Stimulated activated CD8-positive, alpha-beta memory T cell treated with anti-CD3 and anti-CD28 coated beads, Interleukin-12 subunit alpha, Interleukin-12 subunit beta, amount 100 ng/mL, for 1 hour (primary cell): ENCODE data around the gene SSPN.

Experiments used
- DNase-seq: peaks from one replicate; pipeline ENCODE4 v3.0.0-alpha.2; 2020; ENCODE audit warnings: low read depth

Gene SSPN

DNA sequence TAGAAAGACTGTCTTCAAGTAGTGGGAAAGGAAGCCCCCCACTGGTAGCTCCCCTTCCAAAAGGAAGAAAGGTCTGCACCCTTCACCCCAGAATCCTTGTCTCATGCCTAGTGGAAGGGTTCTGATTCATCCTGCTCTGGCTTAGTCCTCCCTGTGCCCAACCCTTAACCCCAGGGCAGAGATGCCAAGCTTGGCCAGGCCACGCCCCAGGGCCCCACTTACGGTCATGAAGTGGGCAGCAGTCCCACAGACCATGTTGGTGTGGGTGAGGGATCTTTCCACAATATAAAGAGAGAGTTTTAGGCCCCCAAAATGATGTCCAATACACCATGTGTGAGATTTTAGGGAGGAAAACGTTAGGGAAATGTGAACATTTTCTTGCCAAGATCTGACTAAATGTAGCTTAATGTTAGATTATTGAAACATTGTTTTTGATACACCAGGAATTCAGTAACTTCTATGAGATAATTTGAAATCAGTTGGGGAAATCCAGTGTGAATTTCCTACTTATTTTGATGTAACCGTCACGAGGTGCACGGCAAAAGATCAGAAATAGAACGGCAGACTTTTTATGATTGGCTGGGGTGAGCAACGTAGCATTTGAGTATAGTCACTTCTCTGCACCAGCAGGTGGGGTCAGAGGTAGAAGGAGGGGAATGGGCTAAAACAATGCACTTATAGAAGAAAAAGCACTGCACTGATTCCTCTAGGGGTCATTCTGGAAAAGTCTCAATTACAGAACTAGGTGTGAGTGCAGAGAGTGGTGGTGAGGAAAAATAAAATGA lies 8.2 kb upstream of the SSPN start:
- no peak for DNase-seq

DNA sequence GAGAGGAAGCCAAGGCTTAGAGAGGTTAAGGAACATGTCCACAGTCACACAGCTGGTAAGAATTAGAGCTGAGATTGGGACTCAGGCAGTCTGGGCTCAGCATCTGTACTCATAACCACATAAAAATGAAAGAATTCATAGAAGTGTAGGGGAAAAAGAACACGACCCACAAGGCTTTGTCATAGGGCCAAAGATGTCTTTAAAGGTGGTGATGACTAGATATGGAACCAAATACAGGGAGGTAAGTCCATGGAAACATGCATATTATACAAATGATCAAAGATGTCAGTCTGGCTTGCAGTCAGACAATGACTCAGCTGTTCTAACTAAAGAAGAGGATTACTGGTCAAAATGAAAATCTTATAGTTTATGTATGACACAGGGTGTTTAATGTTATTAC lies 7.2 kb upstream of the SSPN start:
- no peak for DNase-seq

DNA sequence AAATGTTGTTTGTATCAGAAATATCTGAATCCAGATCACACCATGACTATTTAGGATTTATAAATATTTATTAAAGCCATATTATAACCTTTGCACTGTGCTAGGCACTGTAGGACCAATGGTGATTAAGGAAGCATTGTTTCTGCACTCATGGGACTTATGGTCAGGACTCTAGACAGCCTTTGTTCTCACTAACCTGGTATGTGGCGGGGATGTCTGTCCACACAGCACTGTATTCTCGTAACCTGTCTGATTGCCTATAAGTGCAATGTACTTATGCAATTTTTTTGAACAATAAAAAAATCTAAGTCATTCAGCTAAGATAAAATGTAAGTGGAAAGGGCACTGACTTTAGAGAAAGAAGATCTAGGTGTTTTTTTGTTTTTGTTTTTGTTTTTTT lies 6.7 kb upstream of the SSPN start:
- DNase-seq: no peak

DNA sequence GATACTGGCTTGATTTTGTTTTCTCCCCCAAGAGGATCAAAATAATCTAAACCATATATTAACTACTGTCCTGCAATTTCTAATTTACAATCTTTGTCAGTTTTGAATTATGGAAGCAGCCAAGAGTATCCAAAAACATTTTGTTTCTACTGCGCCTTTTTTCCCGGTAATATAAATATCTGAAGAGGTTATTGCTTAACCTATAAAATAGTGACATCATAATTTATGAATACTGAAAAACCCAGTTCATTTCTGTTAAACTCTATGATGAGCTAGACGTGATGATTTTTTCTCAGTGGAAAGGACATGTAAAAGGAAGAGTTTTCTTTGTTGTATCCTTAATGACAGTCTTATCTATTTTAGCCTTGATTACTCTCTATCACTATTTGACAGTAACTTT lies 3.2 kb upstream of the SSPN start:
- DNase-seq: no peak

DNA sequence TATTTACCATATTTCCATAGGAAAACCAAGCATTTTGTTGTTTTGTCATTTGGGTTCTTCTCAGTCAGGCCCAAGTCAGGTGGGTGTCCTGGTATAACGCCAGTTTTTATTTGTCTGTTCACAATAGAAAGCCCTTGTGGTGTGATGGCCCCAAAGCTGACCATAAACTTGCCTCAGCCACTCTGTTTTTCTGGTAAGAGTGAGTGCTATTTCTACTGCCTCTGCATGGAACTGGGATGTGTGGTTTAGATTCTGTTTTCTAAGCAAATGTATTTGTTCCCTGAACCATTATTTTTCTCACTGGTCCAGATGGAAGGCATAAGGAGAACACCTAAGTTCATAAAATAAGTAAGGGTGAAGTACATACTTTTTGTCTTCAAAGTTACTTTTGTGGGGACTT lies 1.8 kb upstream of the SSPN start:
- no peak for DNase-seq

DNA sequence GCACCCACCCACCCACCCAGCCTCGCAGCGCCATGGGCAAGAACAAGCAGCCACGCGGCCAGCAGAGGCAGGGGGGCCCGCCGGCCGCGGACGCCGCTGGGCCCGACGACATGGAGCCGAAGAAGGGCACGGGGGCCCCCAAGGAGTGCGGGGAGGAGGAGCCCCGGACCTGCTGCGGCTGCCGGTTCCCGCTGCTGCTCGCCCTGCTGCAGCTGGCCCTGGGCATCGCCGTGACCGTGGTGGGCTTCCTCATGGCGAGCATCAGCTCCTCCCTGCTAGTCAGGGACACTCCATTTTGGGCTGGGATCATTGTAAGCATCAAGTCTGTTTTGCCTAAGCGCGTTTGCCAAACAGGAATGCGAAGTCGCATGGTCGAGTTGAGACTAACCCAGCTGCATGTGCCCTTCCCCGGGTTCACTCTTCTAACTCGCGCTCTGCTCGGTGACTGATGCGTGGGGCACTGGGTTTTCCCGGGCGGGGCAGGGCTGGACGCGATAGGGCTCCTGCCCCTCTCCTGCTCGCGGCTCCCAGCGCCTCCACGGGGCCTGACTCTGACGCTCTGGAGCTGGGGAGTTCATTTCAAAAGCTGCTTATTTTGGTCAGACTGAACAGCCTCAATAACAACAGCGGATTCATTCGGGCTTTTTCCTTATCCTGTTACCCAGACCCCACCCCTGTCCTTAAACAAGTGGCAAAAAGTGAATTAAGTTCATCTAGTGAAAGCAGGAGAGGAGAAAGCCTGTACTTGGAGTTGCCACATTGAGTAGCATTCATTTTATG lies 458 bp downstream of the SSPN start:
- no peak for DNase-seq

DNA sequence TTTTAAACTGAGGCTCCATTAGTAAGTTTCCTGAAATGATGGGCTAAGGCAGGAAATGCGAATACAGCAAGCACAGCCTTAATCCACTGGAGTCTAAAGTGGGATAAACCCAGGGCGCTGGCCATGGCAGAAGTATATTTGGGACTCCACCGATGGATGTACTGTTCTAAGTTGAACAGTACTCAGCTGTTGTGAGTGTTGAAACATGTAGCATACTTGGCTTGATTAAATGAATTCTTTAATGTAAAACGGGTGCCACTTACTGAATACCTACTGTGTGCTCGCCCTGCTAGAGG lies 996 bp downstream of the SSPN start:
- no peak for DNase-seq

DNA sequence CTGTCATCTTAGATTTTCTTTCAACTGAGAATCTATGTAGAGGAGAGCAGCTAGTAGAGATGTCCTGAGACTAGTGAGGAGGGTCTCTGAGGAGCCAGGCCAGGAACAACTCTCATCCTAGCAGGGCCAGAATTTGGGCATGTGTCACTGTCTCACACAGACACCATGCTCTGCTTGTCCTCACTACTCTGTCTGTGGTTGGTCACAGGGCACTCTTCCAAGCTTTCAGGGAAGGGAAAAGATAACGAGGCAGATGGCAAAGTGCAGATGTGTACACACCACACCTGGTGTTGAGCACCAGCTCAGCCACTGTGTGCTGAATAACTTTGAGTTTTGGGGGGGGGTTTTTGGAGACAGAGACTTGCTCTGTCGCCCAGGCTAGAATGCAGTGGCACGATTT lies 2.5 kb downstream of the SSPN start:
- DNase-seq: no peak

DNA sequence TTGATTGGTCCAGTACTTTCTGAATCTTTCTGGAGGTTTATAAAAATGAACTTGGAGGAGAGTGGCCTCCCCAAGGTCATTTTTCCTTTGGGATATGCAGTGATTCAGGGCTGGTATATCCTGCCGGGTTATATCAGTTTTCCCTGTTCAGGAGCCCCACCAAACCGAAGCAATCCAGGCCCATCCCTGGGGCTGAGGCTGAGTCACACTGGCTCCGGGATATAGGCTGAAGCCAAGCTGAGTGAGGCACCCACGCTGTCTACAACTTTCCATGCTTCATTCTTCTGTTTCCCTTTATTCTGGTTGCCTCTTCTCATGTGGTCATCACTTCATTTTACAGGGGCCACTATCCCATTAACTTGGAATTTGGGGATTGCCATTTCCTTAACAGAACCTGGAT lies 3.4 kb downstream of the SSPN start:
- DNase-seq: no peak

DNA sequence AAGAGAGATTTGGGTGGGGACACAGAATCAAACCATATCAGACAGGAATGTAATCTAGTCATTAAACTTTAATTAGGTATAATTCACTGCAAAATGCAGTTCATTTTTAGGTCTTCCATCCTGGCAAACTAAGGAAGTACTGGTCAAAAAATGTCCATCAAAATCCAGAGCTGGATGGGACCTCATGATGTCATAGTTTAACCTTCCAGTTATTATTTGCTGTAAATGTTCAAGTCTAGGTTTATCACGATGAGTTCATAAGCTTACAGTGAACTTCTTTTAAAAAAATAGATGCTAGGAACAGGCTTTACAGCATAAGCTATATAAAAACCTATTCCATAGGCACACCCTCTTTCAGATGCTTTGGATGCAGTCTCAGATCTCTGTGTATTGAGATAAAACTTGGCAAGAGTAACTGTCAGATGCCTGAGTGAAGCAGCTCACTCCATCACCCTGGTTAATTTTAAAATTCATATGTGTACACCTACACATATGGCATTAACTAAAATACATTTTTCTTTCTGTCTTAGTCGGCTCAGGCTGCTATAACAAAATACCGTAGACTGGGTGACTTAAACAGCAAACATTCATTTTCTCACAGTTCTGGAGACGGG lies 7.9 kb downstream of the SSPN start:
- DNase-seq: no peak

DNA sequence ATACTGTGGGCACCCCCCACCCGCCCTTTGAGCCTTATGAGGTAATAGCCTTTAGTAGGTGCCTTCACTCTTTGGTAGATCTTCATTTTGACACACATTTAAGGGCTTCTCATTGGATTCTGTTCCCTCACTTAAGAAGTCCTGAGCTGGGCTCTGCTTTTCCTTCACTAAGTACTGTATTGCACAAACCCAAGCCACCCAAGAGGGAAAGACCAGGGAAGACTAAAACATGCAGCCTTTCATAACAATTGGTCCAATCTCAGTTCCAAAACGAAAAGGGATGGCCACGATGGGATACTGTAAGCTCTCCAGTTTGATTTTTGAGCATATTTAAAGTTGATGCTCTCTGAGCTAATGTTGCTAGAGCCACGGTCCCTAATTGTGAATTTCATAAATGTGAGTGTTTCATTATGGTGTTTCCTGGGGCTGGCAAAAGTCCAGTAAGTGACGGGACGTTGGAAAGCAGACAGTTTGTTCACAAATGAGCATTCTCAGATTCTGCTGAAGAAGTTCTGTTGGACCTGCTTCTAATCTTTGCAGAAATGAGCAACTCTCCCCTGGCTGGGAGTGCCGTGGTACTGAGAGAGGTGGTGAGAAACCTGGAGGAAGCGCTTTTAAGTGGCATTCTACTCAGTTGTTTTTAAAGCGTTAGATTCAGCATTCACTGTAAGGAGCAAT lies 9.4 kb downstream of the SSPN start:
- DNase-seq: no peak

DNA sequence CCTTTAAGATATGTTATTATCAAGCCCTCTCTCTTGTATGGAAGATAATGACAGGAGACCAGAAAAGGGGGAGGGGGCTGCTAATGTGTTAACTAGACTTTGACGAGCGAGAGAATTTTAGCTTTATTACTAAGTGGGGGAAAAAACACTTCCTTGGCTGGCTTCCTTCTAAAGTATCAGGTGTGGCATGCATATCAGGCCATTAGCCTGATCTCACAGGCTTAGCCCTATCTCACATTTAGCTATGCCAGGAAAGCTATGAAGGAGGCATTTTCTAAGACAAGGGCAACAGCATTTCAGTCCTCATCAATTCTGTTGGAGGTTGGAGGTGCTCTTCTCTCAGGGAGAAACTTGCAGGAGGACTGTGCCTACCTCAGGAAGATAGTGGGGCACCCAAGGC lies 9.9 kb downstream of the SSPN start:
- DNase-seq: no peak

DNA sequence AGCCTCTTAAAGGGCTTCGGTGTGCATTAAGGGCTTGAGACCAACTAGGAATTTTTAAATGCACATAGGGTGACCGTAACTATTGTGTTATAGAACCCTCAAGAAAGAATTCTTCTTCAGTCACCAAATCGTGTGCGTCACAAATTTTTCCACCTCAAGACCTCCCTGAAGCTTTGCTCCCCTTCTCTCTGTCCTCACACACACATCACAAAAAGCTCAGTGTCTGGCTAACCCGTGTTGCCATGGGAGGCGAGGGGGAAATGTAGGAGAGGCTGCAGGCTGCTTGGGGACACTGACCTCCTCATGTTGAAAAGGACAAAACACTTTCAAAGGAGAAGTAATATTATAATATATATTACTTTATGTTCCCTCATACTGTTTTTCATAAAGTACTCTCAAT lies 10.6 kb downstream of the SSPN start:
- DNase-seq: no peak

DNA sequence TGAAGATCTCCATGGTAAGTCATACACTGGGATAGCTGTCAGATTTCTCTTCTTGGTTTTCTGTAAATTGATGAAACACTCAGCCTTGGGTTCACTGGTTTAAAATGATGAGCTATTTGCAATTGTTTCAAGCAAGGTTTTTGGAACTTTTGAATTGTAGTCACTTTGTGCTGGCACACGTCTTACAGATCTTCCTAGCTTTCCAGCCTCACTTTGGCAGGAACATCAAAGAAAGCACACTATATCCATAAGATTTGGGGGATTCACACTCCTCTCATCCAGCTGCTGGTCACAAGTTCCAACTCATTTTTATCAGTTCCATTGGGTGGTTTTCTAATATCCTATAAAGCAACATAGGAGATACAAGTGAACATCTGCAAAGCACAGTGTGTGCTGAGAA lies 16.0 kb downstream of the SSPN start:
- DNase-seq: no peak

DNA sequence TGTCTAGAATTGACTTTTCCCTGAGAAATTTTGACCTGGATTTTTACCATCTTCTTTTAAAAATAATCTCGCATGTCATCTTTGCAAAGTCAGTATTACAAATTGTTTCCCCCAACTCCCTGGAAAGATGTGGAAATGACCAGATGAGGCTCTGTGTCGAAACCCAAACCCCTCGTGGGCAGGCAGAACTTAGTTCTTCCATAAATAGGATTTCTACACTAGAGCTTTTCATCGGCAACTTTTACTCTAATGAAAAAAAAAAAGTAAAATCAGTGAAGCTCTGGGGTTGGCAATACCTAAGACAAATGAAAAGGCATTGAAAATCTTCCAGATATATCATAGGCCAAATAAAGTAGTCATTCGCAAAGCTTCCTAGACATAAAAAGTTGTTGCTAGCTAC lies 17.0 kb downstream of the SSPN start:
- DNase-seq: no peak

DNA sequence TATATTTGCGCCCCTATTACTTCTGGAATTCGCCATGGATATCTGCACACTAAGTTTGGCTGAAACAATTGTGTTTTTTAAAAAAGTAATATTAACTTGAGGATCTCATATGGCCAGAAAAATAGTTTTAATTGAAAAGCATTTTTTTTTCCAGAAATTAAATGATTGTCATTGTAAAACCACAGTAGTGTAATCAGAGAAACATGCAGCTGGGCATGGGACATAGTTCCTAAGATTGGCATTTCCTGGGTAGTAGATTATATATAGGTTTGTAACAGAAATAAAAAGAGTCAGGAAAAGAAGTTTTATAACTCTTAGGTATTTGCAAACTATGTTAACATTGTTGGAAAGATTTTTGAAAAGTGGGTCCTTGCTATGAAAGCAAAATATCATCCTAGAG lies 17.6 kb downstream of the SSPN start:
- DNase-seq: no peak

DNA sequence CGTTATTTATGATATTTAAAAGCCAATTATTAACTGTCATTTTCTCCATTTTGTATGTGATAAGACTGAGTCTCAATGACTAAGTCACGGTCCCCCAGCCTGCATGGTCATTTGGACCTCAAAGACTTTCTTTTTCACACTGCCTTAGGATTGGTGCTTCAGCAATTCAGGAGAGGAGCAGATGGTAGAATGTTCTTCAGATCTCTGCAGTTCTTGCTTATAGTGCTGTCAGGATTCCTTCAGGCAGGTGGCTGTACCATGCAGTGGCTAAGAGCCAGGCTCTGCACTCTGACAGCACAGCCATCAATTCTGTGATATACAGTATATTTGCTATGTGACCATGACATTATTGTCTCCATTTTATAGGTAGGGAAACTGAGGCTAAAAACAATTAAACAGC lies 18.7 kb downstream of the SSPN start:
- DNase-seq: no peak

DNA sequence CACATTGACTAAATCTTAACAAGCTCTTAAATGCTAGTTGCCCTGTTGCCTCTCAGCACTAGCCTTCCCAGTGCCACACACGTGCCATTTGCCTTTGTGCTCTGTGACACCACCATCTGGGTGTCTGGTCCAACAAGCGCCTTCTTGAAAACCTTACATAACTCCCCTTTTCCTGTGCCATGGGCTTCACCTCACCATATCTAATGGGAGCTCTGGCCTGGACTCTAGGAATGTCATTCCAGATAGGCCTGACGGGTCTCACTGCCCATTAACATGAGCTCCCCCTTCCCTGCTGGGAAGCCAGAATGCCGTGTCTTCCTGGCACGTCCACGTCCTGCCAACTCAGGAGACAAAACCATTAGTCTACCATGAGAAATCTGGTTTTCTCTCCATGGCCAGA lies 24.4 kb downstream of the SSPN start:
- DNase-seq: no peak

DNA sequence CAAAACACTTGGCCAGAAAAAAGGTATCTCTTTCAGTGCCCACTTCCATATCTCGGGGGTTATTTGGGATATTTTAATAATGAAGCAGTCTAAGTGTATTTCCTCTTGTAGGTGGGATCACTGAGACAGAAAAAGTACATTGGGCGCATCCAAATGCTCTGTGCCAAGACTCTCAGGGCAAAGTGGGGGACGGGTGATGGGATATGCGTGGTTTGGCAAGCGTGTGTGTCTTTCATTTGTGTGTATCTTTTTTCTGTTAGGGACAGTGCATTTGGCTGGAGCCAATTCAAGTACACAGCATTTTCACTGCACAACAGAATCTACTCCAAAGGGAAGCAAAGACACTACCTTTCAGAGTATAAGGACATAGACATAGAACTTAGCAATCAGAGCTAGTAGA lies 29.3 kb downstream of the SSPN start:
- DNase-seq: no peak

DNA sequence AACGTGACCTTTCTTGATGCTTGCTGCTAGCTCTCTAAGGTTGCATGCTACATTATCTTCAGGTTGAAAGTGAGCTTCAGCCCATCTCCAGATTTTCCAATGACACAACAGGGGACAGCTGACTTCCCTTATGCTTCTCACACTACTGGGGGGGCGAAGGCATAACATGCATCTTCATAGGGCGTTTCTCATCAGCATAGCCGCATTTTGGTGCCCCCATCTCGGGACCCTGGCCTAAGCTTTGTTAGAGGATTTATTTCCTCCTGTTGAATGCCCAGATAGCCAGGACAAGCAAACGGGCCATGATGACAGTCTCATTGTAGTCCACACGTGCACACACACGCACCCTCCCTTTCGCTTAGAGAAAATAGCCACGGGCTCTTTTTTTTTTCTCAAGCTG lies 30.7 kb downstream of the SSPN start:
- DNase-seq: no peak

DNA sequence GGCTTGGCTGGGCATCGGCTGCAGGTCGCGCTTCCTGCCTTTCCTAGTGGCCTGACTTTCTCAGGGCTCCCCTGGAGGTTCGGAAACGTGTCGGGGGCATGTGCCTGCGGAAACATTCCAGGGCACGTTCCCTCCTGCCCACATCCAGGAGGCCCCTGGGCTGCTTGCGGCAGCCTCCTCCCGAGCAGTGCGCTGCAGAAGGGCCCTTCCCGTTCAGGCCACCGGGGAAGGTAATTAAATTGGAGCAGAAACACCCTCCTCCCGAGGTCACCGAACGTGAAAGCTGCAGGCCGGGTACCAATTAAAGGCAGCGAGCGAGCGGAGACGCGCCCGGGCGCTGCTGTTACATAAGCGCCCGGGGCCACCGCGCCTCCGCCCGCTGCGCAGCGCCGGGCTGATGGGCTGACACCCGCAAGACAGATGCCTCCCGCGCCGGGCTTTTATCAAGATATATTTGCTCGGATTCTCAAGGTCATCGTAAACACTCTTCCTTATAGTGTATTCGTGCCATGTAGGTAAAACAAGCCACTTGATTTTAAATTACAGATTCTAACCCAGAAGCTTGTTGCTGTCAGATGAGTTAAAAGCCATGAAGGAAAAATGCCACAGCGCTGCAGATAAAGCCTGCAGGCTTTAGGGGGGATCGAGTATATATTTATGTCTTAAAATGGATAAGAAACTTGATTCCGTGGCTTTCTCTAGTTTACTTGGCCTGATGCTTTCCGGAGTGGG lies 31.4 kb downstream of the SSPN start:
- no peak for DNase-seq

DNA sequence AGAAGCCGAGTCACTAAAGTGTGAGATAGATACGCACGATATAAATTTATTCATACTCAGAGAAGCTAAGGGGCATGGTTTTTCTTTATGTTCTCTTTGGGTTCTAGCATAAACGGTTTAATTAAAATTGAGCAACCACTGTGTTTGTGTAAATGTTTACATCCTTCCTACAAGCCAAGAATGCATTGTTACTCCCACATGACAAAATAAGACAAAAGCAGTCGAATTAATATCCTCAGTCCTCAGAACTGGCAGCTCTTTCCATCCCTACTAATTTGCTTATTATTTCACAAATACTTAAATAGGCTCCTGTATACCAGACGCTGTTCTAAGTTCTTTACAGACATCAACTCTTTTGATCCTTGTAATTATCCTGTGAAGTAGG lies 32.0 kb downstream of the SSPN start:
- DNase-seq: no peak
